HepG2 (cell line): Measurements from ENCODE around the gene CHD9NB. TPM values are rescaled to one million over a fixed set of nuclear protein-coding genes. Genes with fewer than 3 reads are reported as not detected.

Experiments used
- AGO2 ChIP-seq: fragments of 200-400 bp; formaldehyde crosslinking; optimal IDR thresholded peaks from 2 replicates; pipeline ENCODE3; 2017; ENCODE audit warnings: mild to moderate bottlenecking, low read depth, low read length, moderate library complexity
- HOXA3 ChIP-seq: sonication (generic); formaldehyde crosslinking; IDR thresholded peaks from 2 replicates; pipeline ENCODE4 v1.5.0; 2020; ENCODE audit warnings: missing genetic modification reagents
- MIER2 ChIP-seq: IDR thresholded peaks from 2 replicates; pipeline ENCODE4 v1.6.1; 2016; ENCODE audit warnings: missing biosample characterization, missing genetic modification reagents
- NFKBIZ ChIP-seq: IDR thresholded peaks from 2 replicates; pipeline ENCODE4 v1.6.1; 2018; ENCODE audit warnings: missing genetic modification reagents, missing compliant biosample characterization
- POLR2G ChIP-seq: fragments of 200-400 bp; formaldehyde crosslinking; IDR thresholded peaks from 2 replicates; pipeline ENCODE4 v1.6.1; 2018; ENCODE audit warnings: mild to moderate bottlenecking, low read depth, low read length, moderate library complexity
- TBP ChIP-seq: sonication (generic); formaldehyde crosslinking; IDR thresholded peaks from 2 replicates; pipeline ENCODE4 v1.5.0; 2020; ENCODE audit warnings: missing genetic modification reagents
- polyA plus RNA-seq, 8 experiments: library from polyadenylated mRNA; depleted of rRNA in 3 of 8; stranded (reverse) in 7 of 8; unstranded in 1 of 8; fragments of >200 nt; fragmentation: Illumina TruSeq in 4 of 8; extraction: Trizol in 4 of 8; gene quantifications; 2 replicates each; pipeline versions ENCODE4 v1.2.1 to v1.2.3, GENCODE V29; 2011 to 2016; ENCODE audit warnings: low read depth in 4 of 8, missing spikeins in 1 of 8, mixed read lengths in 1 of 8; ENCODE audit not compliant: insufficient read depth in 1 of 8
- total RNA-seq, 5 experiments: library from RNA; depleted of rRNA; stranded (reverse); fragments of >200 nt; fragmentation: Illumina TruSeq; extraction: Trizol; gene quantifications; 2 replicates each; pipeline ENCODE4 v1.2.3, GENCODE V29; 2016; ENCODE audit warnings: low read depth in 1 of 5
- TF ChIP-seq, protein P1 (sequence below): sonication (generic); formaldehyde crosslinking; IDR thresholded peaks from 2 replicates; pipeline ENCODE4 v1.4.0; 2020; ENCODE audit warnings: mild to moderate bottlenecking, missing genetic modification reagents
- TF ChIP-seq, protein P2 (sequence below): sonication (generic); formaldehyde crosslinking; IDR thresholded peaks from 2 replicates; pipeline ENCODE4 v1.5.0; 2020; ENCODE audit warnings: missing genetic modification reagents
- TF ChIP-seq, protein P3 (sequence below): sonication (generic); formaldehyde crosslinking; conservative IDR thresholded peaks from 2 replicates; pipeline ENCODE4 v1.4.0; 2020; ENCODE audit warnings: missing genetic modification reagents
- TF ChIP-seq, protein P4 (sequence below): sonication (generic); formaldehyde crosslinking; IDR thresholded peaks from 2 replicates; pipeline ENCODE4 v1.9.0; 2021; ENCODE audit warnings: missing genetic modification reagents, borderline replicate concordance
- TF ChIP-seq, protein P5 (sequence below), 2 experiments: sonication (generic) in 1 of 2; formaldehyde crosslinking in 1 of 2; IDR thresholded peaks; 2 replicates each; pipeline versions ENCODE4 v1.4.0 to v1.6.1; 2018 to 2020; ENCODE audit warnings: missing genetic modification reagents in 2 of 2, borderline replicate concordance in 1 of 2, low read depth in 1 of 2, mild to moderate bottlenecking in 1 of 2, missing biosample characterization in 1 of 2
- TF ChIP-seq, protein P6 (sequence below): sonication (generic); formaldehyde crosslinking; IDR thresholded peaks from 2 replicates; pipeline ENCODE4 v1.4.0; 2020; ENCODE audit warnings: missing genetic modification reagents
- TF ChIP-seq, protein P7 (sequence below): sonication (generic); formaldehyde crosslinking; IDR thresholded peaks from 2 replicates; pipeline ENCODE4 v1.8.0; 2022; ENCODE audit warnings: mild to moderate bottlenecking, missing genetic modification reagents
- TF ChIP-seq, protein P8 (sequence below): sonication (generic); formaldehyde crosslinking; IDR thresholded peaks from 2 replicates; pipeline ENCODE4 v1.8.0; 2022; ENCODE audit warnings: mild to moderate bottlenecking, missing genetic modification reagents, moderate library complexity

Gene CHD9NB
- total and polyA plus RNA-seq, 2 of the 13 experiments (the other 11 are each of a cell fraction or from before 2014, with no cell fraction given), result 0.17 to 0.18 TPM

DNA sequence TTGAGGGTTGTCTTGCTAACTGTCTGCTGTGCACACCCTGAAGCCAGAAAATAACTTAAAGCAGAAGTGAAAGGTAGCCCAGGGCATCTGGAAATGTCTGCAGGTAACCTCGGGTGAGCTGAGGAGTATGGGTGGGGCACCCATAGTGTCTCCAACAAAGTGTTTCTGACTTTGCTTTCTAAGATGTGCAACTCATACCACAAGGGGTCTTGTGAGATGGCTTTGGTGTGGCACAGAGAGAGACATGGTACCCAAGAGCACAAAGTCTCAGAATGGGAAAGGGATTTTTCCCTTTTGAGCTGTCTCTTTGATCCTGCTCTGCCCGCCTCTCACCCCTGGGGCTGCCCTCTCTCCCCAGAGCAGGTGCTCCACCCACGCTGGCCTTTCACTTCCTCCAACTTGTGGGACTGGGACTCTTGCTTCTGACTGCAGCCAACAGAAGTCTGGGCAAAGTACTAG lies 9.0 kb upstream of the CHD9NB start (continued):
- TF ChIP-seq, protein P1, sequence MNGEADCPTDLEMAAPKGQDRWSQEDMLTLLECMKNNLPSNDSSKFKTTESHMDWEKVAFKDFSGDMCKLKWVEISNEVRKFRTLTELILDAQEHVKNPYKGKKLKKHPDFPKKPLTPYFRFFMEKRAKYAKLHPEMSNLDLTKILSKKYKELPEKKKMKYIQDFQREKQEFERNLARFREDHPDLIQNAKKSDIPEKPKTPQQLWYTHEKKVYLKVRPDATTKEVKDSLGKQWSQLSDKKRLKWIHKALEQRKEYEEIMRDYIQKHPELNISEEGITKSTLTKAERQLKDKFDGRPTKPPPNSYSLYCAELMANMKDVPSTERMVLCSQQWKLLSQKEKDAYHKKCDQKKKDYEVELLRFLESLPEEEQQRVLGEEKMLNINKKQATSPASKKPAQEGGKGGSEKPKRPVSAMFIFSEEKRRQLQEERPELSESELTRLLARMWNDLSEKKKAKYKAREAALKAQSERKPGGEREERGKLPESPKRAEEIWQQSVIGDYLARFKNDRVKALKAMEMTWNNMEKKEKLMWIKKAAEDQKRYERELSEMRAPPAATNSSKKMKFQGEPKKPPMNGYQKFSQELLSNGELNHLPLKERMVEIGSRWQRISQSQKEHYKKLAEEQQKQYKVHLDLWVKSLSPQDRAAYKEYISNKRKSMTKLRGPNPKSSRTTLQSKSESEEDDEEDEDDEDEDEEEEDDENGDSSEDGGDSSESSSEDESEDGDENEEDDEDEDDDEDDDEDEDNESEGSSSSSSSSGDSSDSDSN (CRISPR knock-in tag), result no peak
- TF ChIP-seq, protein P2, sequence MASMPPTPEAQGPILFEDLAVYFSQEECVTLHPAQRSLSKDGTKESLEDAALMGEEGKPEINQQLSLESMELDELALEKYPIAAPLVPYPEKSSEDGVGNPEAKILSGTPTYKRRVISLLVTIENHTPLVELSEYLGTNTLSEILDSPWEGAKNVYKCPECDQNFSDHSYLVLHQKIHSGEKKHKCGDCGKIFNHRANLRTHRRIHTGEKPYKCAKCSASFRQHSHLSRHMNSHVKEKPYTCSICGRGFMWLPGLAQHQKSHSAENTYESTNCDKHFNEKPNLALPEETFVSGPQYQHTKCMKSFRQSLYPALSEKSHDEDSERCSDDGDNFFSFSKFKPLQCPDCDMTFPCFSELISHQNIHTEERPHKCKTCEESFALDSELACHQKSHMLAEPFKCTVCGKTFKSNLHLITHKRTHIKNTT (CRISPR knock-in tag), result no peak
- no peak for TF ChIP-seq POLR2G
- TF ChIP-seq, protein P3, sequence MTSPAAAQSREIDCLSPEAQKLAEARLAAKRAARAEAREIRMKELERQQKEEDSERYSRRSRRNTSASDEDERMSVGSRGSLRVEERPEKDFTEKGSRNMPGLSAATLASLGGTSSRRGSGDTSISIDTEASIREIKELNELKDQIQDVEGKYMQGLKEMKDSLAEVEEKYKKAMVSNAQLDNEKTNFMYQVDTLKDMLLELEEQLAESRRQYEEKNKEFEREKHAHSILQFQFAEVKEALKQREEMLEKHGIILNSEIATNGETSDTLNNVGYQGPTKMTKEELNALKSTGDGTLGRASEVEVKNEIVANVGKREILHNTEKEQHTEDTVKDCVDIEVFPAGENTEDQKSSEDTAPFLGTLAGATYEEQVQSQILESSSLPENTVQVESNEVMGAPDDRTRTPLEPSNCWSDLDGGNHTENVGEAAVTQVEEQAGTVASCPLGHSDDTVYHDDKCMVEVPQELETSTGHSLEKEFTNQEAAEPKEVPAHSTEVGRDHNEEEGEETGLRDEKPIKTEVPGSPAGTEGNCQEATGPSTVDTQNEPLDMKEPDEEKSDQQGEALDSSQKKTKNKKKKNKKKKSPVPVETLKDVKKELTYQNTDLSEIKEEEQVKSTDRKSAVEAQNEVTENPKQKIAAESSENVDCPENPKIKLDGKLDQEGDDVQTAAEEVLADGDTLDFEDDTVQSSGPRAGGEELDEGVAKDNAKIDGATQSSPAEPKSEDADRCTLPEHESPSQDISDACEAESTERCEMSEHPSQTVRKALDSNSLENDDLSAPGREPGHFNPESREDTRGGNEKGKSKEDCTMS (CRISPR knock-in tag), result no peak
- TF ChIP-seq, protein P4, sequence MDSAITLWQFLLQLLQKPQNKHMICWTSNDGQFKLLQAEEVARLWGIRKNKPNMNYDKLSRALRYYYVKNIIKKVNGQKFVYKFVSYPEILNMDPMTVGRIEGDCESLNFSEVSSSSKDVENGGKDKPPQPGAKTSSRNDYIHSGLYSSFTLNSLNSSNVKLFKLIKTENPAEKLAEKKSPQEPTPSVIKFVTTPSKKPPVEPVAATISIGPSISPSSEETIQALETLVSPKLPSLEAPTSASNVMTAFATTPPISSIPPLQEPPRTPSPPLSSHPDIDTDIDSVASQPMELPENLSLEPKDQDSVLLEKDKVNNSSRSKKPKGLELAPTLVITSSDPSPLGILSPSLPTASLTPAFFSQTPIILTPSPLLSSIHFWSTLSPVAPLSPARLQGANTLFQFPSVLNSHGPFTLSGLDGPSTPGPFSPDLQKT, result no peak
- TF ChIP-seq, protein P5, sequence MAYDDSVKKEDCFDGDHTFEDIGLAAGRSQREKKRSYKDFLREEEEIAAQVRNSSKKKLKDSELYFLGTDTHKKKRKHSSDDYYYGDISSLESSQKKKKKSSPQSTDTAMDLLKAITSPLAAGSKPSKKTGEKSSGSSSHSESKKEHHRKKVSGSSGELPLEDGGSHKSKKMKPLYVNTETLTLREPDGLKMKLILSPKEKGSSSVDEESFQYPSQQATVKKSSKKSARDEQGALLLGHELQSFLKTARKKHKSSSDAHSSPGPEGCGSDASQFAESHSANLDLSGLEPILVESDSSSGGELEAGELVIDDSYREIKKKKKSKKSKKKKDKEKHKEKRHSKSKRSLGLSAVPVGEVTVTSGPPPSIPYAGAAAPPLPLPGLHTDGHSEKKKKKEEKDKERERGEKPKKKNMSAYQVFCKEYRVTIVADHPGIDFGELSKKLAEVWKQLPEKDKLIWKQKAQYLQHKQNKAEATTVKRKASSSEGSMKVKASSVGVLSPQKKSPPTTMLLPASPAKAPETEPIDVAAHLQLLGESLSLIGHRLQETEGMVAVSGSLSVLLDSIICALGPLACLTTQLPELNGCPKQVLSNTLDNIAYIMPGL (CRISPR knock-in tag; IDR thresholded peaks at IDR 0.05; ENCODE audit: borderline replicate concordance in 1 of 2, low read depth in 1 of 2), result peak in 1 of 2 experiments; percentile 24; a peak in 1 of 4 replicates
- TF ChIP-seq, protein P6, sequence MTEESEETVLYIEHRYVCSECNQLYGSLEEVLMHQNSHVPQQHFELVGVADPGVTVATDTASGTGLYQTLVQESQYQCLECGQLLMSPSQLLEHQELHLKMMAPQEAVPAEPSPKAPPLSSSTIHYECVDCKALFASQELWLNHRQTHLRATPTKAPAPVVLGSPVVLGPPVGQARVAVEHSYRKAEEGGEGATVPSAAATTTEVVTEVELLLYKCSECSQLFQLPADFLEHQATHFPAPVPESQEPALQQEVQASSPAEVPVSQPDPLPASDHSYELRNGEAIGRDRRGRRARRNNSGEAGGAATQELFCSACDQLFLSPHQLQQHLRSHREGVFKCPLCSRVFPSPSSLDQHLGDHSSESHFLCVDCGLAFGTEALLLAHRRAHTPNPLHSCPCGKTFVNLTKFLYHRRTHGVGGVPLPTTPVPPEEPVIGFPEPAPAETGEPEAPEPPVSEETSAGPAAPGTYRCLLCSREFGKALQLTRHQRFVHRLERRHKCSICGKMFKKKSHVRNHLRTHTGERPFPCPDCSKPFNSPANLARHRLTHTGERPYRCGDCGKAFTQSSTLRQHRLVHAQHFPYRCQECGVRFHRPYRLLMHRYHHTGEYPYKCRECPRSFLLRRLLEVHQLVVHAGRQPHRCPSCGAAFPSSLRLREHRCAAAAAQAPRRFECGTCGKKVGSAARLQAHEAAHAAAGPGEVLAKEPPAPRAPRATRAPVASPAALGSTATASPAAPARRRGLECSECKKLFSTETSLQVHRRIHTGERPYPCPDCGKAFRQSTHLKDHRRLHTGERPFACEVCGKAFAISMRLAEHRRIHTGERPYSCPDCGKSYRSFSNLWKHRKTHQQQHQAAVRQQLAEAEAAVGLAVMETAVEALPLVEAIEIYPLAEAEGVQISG (CRISPR knock-in tag), result 0 out of 2 replicates have a peak, but pooled peaks have one; percentile 31
- TF ChIP-seq, protein P7, sequence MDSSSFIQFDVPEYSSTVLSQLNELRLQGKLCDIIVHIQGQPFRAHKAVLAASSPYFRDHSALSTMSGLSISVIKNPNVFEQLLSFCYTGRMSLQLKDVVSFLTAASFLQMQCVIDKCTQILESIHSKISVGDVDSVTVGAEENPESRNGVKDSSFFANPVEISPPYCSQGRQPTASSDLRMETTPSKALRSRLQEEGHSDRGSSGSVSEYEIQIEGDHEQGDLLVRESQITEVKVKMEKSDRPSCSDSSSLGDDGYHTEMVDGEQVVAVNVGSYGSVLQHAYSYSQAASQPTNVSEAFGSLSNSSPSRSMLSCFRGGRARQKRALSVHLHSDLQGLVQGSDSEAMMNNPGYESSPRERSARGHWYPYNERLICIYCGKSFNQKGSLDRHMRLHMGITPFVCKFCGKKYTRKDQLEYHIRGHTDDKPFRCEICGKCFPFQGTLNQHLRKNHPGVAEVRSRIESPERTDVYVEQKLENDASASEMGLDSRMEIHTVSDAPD (CRISPR knock-in tag), result no peak
- TF ChIP-seq MIER2 (CRISPR knock-in tag), result no peak
- TF ChIP-seq AGO2, result no peak
- TF ChIP-seq TBP (CRISPR knock-in tag), result no peak
- TF ChIP-seq, protein P8, sequence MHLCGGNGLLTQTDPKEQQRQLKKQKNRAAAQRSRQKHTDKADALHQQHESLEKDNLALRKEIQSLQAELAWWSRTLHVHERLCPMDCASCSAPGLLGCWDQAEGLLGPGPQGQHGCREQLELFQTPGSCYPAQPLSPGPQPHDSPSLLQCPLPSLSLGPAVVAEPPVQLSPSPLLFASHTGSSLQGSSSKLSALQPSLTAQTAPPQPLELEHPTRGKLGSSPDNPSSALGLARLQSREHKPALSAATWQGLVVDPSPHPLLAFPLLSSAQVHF (CRISPR knock-in tag), result no peak
- no peak for TF ChIP-seq NFKBIZ (CRISPR knock-in tag)
- peak; percentile 40; the same call in 1 of the 2 replicates for TF ChIP-seq HOXA3 (CRISPR knock-in tag)
